ENCODE measurements around the gene ARHGEF17.

Gene ARHGEF17

GRCh38 chr11:73411031-73411430 is 103.0 kb downstream of the ARHGEF17 start:
- H3K36me3 ChIP-seq (ENCODE audit: control insufficient read depth, insufficient read depth, low read length) = no peaks in the 10 kb centered on the region
- H3K4me3 ChIP-seq (ENCODE audit: insufficient read depth, low read depth, low read length) = no peak overlapping the region
- no peaks in the 10 kb centered on the region for H3K4me1 ChIP-seq (ENCODE audit: control insufficient read depth, insufficient read depth, low read length)
- no peak overlapping the region for H3K27ac ChIP-seq (ENCODE audit: insufficient read depth, low read depth, low read length, poor library complexity, severe bottlenecking)
- no peaks in the 10 kb centered on the region for H3K9me3 ChIP-seq (ENCODE audit: control insufficient read depth, low read length)
- no peaks in the 10 kb centered on the region for H3K27me3 ChIP-seq (ENCODE audit: control insufficient read depth, insufficient read depth, low read length, poor library complexity, severe bottlenecking)
- 88 to 92% methylated on average over 2 of the region's 2 CpGs for WGBS, 2 experiments

GRCh38 chr11:73412308-73412707 is 104.2 kb downstream of the ARHGEF17 start:
- no peak overlapping the region for H3K27ac ChIP-seq (ENCODE audit: insufficient read depth, low read depth, low read length, poor library complexity, severe bottlenecking)
- 69 to 70% methylated on average over 3 of the region's 3 CpGs for WGBS, 2 experiments

GRCh38 chr11:73413256-73413655 is 105.2 kb downstream of the ARHGEF17 start:
- H3K27me3 ChIP-seq (ENCODE audit: control insufficient read depth, insufficient read depth, low read length, poor library complexity, severe bottlenecking) = no peaks in the 10 kb centered on the region
- no peaks in the 10 kb centered on the region for H3K36me3 ChIP-seq (ENCODE audit: control insufficient read depth, insufficient read depth, low read length)
- no peak overlapping the region for H3K4me3 ChIP-seq (ENCODE audit: insufficient read depth, low read depth, low read length)
- no peak overlapping the region for H3K27ac ChIP-seq (ENCODE audit: insufficient read depth, low read depth, low read length, poor library complexity, severe bottlenecking)
- no peaks in the 10 kb centered on the region for H3K9me3 ChIP-seq (ENCODE audit: control insufficient read depth, low read length)
- H3K4me1 ChIP-seq (ENCODE audit: control insufficient read depth, insufficient read depth, low read length) = no peaks in the 10 kb centered on the region
- 90% methylated on average over 2 of the region's 2 CpGs; no CpG with 5 or more reads in 1 of the 2 experiments for WGBS, 2 experiments

More at GRCh38 chr11:73412308-73412707, 104.2 kb downstream of the ARHGEF17 start:
- Histone ChIP-seq H3K36me3 (ENCODE audit: control insufficient read depth, insufficient read depth, low read length) (no peaks in the 10 kb centered on the region), H3K4me3 (ENCODE audit: insufficient read depth, low read depth, low read length) (no peak overlapping the region), H3K27me3 (ENCODE audit: control insufficient read depth, insufficient read depth, low read length, poor library complexity, severe bottlenecking) (no peaks in the 10 kb centered on the region), H3K9me3 (ENCODE audit: control insufficient read depth, low read length) (no peaks in the 10 kb centered on the region), H3K4me1 (ENCODE audit: control insufficient read depth, insufficient read depth, low read length) (no peaks in the 10 kb centered on the region)

GRCh38 chr11:73414977-73415651 is 107.0 kb downstream of the ARHGEF17 start:
- Histone ChIP-seq H3K27me3 (ENCODE audit: control insufficient read depth, insufficient read depth, low read length, poor library complexity, severe bottlenecking) (no peaks in the 10 kb centered on the region), H3K4me1 (ENCODE audit: control insufficient read depth, insufficient read depth, low read length) (no peaks in the 10 kb centered on the region), H3K27ac (ENCODE audit: insufficient read depth, low read depth, low read length, poor library complexity, severe bottlenecking) (no peak overlapping the region), H3K36me3 (ENCODE audit: control insufficient read depth, insufficient read depth, low read length) (no peaks in the 10 kb centered on the region), H3K9me3 (ENCODE audit: control insufficient read depth, low read length) (no peaks in the 10 kb centered on the region), H3K4me3 (ENCODE audit: insufficient read depth, low read depth, low read length) (no peak overlapping the region)
- 88 to 96% methylated on average over 1 of the region's 1 CpG for WGBS, 2 experiments

GRCh38 chr11:73415854-73416615 is 108.0 kb downstream of the ARHGEF17 start:
- H3K9me3 ChIP-seq (ENCODE audit: control insufficient read depth, low read length) = no peaks in the 10 kb centered on the region
- H3K27me3 ChIP-seq (ENCODE audit: control insufficient read depth, insufficient read depth, low read length, poor library complexity, severe bottlenecking) = no peaks in the 10 kb centered on the region
- H3K36me3 ChIP-seq (ENCODE audit: control insufficient read depth, insufficient read depth, low read length) = no peaks in the 10 kb centered on the region
- H3K4me1 ChIP-seq (ENCODE audit: control insufficient read depth, insufficient read depth, low read length) = no peaks in the 10 kb centered on the region
- no peak overlapping the region for H3K27ac ChIP-seq (ENCODE audit: insufficient read depth, low read depth, low read length, poor library complexity, severe bottlenecking)
- 93 to 100% methylated on average over 3 to 4 of the region's 4 CpGs for WGBS, 2 experiments
- H3K4me3 ChIP-seq (ENCODE audit: insufficient read depth, low read depth, low read length) = no peak overlapping the region

GRCh38 chr11:73416786-73417185 is 108.7 kb downstream of the ARHGEF17 start:
- Histone ChIP-seq H3K36me3 (ENCODE audit: control insufficient read depth, insufficient read depth, low read length) (no peaks in the 10 kb centered on the region), H3K27me3 (ENCODE audit: control insufficient read depth, insufficient read depth, low read length, poor library complexity, severe bottlenecking) (no peaks in the 10 kb centered on the region), H3K4me3 (ENCODE audit: insufficient read depth, low read depth, low read length) (no peak overlapping the region), H3K4me1 (ENCODE audit: control insufficient read depth, insufficient read depth, low read length) (no peaks in the 10 kb centered on the region), H3K9me3 (ENCODE audit: control insufficient read depth, low read length) (no peaks in the 10 kb centered on the region), H3K27ac (ENCODE audit: insufficient read depth, low read depth, low read length, poor library complexity, severe bottlenecking) (no peak overlapping the region)
- 93 to 94% methylated on average over 2 of the region's 2 CpGs for WGBS, 2 experiments

All from ectodermal cell (in vitro differentiated cells).